H9 (cell line): ENCODE measurements around the gene ARPC1B. TPM values are rescaled to one million over a fixed set of nuclear protein-coding genes. Genes with fewer than 3 reads are reported as not detected.

Source experiments
- DNase-seq: peaks from one replicate; pipeline ENCODE4 v3.0.0-alpha.2; 2017
- H2AFZ ChIP-seq: one replicate; pipeline ENCODE4 v1.6.1; 2013; ENCODE audit warnings: mild to moderate bottlenecking, low read length, control low read depth, moderate library complexity
- H2AK5ac ChIP-seq: 2 replicates; pipeline ENCODE4 v1.6.1; 2013; ENCODE audit warnings: low read length, control low read depth, mixed read lengths; ENCODE audit not compliant: insufficient read length
- H2BK120ac ChIP-seq: one replicate; pipeline ENCODE4 v1.6.1; 2013; ENCODE audit warnings: low read depth, mild to moderate bottlenecking, low read length, control low read depth, inconsistent platforms; ENCODE audit not compliant: poor library complexity, severe bottlenecking
- H2BK12ac ChIP-seq: 2 replicates; pipeline ENCODE4 v1.6.1; 2013; ENCODE audit warnings: low read length, control low read depth, mixed read lengths, low read depth; ENCODE audit not compliant: insufficient read length
- H2BK15ac ChIP-seq: 2 replicates; pipeline ENCODE4 v1.6.1; 2013; ENCODE audit warnings: low read depth, low read length, control low read depth
- H2BK20ac ChIP-seq: one replicate; pipeline ENCODE4 v1.6.1; 2013; ENCODE audit warnings: low read depth, mild to moderate bottlenecking, low read length, control low read depth, inconsistent platforms; ENCODE audit not compliant: poor library complexity, severe bottlenecking
- H2BK5ac ChIP-seq: 2 replicates; pipeline ENCODE4 v1.6.1; 2013; ENCODE audit warnings: low read length, control low read depth, mixed read lengths; ENCODE audit not compliant: insufficient read length
- H3K14ac ChIP-seq: 2 replicates; pipeline ENCODE4 v1.6.1; 2013; ENCODE audit warnings: low read length, control low read depth; ENCODE audit not compliant: insufficient read depth
- H3K18ac ChIP-seq: 2 replicates; pipeline ENCODE4 v1.6.1; 2013; ENCODE audit warnings: low read depth, mild to moderate bottlenecking, mixed read lengths, low read length, control low read depth; ENCODE audit not compliant: insufficient read length
- H3K23ac ChIP-seq: 2 replicates; pipeline ENCODE4 v1.6.1; 2013; ENCODE audit warnings: low read length, control low read depth, mixed read lengths, low read depth; ENCODE audit not compliant: insufficient read length
- H3K23me2 ChIP-seq: 2 replicates; pipeline ENCODE4 v1.6.1; 2013; ENCODE audit warnings: low read depth, mild to moderate bottlenecking, mixed read lengths, low read length, control low read depth; ENCODE audit not compliant: insufficient read length, poor library complexity, severe bottlenecking
- H3K27ac ChIP-seq: 2 replicates; pipeline ENCODE4 v1.5.1; 2013; ENCODE audit warnings: low read length, control low read depth, mixed read lengths, low read depth; ENCODE audit not compliant: insufficient read length
- H3K27me3 ChIP-seq: 2 replicates; pipeline ENCODE4 v1.6.1; 2013; ENCODE audit warnings: low read length, control low read depth, inconsistent platforms; ENCODE audit not compliant: insufficient read depth
- H3K4ac ChIP-seq: 2 replicates; pipeline ENCODE4 v1.6.1; 2013; ENCODE audit warnings: low read depth, mild to moderate bottlenecking, control low read depth, inconsistent platforms, low read length, moderate library complexity
- H3K4me1 ChIP-seq: 2 replicates; pipeline ENCODE4 v1.6.1; 2013; ENCODE audit warnings: low read length, control low read depth, inconsistent platforms; ENCODE audit not compliant: insufficient read depth
- H3K4me2 ChIP-seq: 2 replicates; pipeline ENCODE4 v1.6.1; 2013; ENCODE audit warnings: low read length, control low read depth, mixed read lengths; ENCODE audit not compliant: insufficient read length, insufficient read depth
- H3K56ac ChIP-seq: 2 replicates; pipeline ENCODE4 v1.6.1; 2013; ENCODE audit warnings: low read depth, mild to moderate bottlenecking, mixed read lengths, low read length, control low read depth; ENCODE audit not compliant: insufficient read length
- H3K79me1 ChIP-seq: 2 replicates; pipeline ENCODE4 v1.6.1; 2013; ENCODE audit warnings: low read depth, mild to moderate bottlenecking, moderate library complexity, low read length, control low read depth, inconsistent platforms; ENCODE audit not compliant: insufficient read depth, poor library complexity, severe bottlenecking
- H3K79me2 ChIP-seq: 2 replicates; pipeline ENCODE4 v1.6.1; 2013; ENCODE audit warnings: low read length, control low read depth, inconsistent platforms; ENCODE audit not compliant: insufficient read depth
- H3K9ac ChIP-seq: 2 replicates; pipeline ENCODE4 v1.6.1; 2013; ENCODE audit warnings: low read length, control low read depth, mixed read lengths; ENCODE audit not compliant: insufficient read length; ENCODE audit errors: extremely low read depth
- H3K9me3 ChIP-seq: one replicate; pipeline ENCODE4 v1.6.1; 2013; ENCODE audit warnings: low read depth, low read length, inconsistent platforms; ENCODE audit not compliant: control insufficient read depth
- H3T11ph ChIP-seq: one replicate; pipeline ENCODE4 v1.6.1; 2013; ENCODE audit warnings: mild to moderate bottlenecking, low read length, control low read depth, inconsistent platforms
- H4K20me1 ChIP-seq: one replicate; pipeline ENCODE4 v1.6.1; 2013; ENCODE audit not compliant: control insufficient read depth, insufficient read length, insufficient read depth
- H4K5ac ChIP-seq: 2 replicates; pipeline ENCODE4 v1.6.1; 2013; ENCODE audit warnings: low read depth, mild to moderate bottlenecking, mixed read lengths, low read length, control low read depth; ENCODE audit not compliant: insufficient read length
- H4K8ac ChIP-seq: replicated peaks from 2 replicates; pipeline ENCODE4 v1.6.1; 2013; ENCODE audit warnings: low read length, control low read depth, mixed read lengths, low read depth; ENCODE audit not compliant: insufficient read length
- H4K91ac ChIP-seq: 2 replicates; pipeline ENCODE4 v1.6.1; 2013; ENCODE audit warnings: low read depth, mild to moderate bottlenecking, moderate library complexity, mixed read lengths, low read length, control low read depth; ENCODE audit not compliant: insufficient read length
- H3K27ac Mint-ChIP-seq, 3 experiments: 2 replicates in 2 of 3; 3 replicates in 1 of 3; pipeline ENCODE4 v1.8.0; 2020 to 2021; ENCODE audit warnings: mixed read lengths in 3 of 3, mild to moderate bottlenecking in 1 of 3, moderate library complexity in 1 of 3
- H3K27me3 Mint-ChIP-seq: 2 replicates; pipeline ENCODE4 v1.8.0; 2021; ENCODE audit warnings: low read depth, mild to moderate bottlenecking, moderate library complexity, mixed read lengths
- H3K36me3 Mint-ChIP-seq, 3 experiments: 2 replicates in 2 of 3; 3 replicates in 1 of 3; pipeline ENCODE4 v1.8.0; 2020 to 2021; ENCODE audit warnings: low read depth in 3 of 3, mixed read lengths in 3 of 3; ENCODE audit not compliant: insufficient read depth in 1 of 3
- H3K4me1 Mint-ChIP-seq, 2 experiments: 2 replicates each; pipeline ENCODE4 v1.8.0; 2020; ENCODE audit warnings: mixed read lengths in 2 of 2
- H3K4me3 Mint-ChIP-seq, 2 experiments: 2 replicates in 1 of 2; 3 replicates in 1 of 2; pipeline ENCODE4 v1.8.0; 2020 to 2021; ENCODE audit warnings: mild to moderate bottlenecking in 2 of 2, mixed read lengths in 2 of 2, moderate library complexity in 1 of 2
- H3K9me3 Mint-ChIP-seq, 2 experiments: 2 replicates in 1 of 2; 3 replicates in 1 of 2; pipeline ENCODE4 v1.8.0; 2020; ENCODE audit warnings: mild to moderate bottlenecking in 2 of 2, mixed read lengths in 2 of 2, moderate library complexity in 1 of 2
- WGBS: extraction: QIAGEN DNeasy Blood & Tissue Kit; methylation state at CpG from one replicate; pipeline ENCODE4 v1.1.7; 2013; ENCODE audit warnings: missing lambda C conversion rate, low lambda C conversion rate, mixed read lengths; ENCODE audit not compliant: insufficient read length; ENCODE audit errors: extremely low coverage; 5-methylcytosine and 5-hydroxymethylcytosine counted together
- total RNA-seq: library from RNA; stranded (reverse); gene quantifications from 2 replicates; pipeline ENCODE4 v1.2.1, GENCODE V29; 2021
- TF ChIP-seq, protein P1 (sequence below): fragments of 200-600 bp; sonication (generic); conservative IDR thresholded peaks from 3 replicates; pipeline ENCODE4 v1.8.0; 2021; ENCODE audit warnings: antibody characterized with exemption, mild to moderate bottlenecking

Gene ARPC1B
- total RNA-seq, 1 experiment from 2014 or later, result 56.3 TPM

DNA sequence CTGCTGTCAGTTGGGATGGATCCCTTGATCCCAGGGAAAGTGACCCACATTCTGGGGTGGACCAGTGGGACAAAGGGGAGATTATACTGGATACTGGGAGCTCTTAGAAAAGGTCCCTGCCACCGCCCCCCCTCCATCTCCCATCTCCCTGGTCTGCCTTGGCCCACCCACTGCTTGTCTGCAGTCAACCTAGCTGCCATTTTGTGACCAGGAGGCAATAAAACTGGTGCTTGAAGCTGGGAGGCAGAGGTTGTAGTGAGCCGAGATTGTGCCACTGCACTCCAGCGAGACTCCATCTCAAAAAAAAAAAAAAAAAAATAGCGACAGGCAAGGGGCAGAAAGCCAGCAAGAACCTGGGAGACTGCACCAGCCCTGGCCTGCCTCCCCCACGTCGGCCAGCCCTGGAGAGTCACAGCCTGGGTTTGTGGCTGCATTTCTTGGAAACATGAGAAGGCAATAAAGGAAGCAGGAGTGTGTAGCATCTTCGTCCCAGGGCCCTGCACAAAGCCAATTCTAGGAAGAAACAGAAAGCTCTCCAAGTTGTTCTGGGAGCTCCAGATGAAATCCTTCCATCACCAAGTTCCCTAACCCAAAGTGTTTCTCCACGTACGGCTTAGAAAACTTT is 4.7 kb upstream of the ARPC1B start:
- H3K4me3 Mint-ChIP-seq, result no peak overlapping the region
- Histone ChIP-seq H3K9ac (no peak overlapping the region), H3K27ac (no peak overlapping the region), H2AFZ (no peak overlapping the region), H2BK120ac (no peak overlapping the region), H4K91ac (no peak overlapping the region), H3K56ac (no peak overlapping the region), H3K14ac (no peak overlapping the region), H3K9me3 (no peaks in the 10 kb centered on the region), H3T11ph (no peak overlapping the region), H4K5ac (no peak overlapping the region), H2AK5ac (no peak overlapping the region), H3K4me1 (peaks cover 3% of the 10 kb centered on the region; the same call in 1 of the 2 replicates), H3K23me2 (peaks cover 3% of the 10 kb centered on the region), H4K20me1 (no peaks in the 10 kb centered on the region), H4K8ac (no peak overlapping the region), H3K4me2 (no peak overlapping the region), H3K18ac (no peak overlapping the region), H2BK15ac (no peak overlapping the region), H2BK20ac (no peak overlapping the region), H2BK5ac (no peak overlapping the region), H2BK12ac (no peak overlapping the region), H3K79me1 (no peaks in the 10 kb centered on the region), H3K79me2 (no peaks in the 10 kb centered on the region), H3K27me3 (no peaks in the 10 kb centered on the region), H3K4ac (no peak overlapping the region), H3K23ac (no peak overlapping the region)
- TF ChIP-seq, protein P1, sequence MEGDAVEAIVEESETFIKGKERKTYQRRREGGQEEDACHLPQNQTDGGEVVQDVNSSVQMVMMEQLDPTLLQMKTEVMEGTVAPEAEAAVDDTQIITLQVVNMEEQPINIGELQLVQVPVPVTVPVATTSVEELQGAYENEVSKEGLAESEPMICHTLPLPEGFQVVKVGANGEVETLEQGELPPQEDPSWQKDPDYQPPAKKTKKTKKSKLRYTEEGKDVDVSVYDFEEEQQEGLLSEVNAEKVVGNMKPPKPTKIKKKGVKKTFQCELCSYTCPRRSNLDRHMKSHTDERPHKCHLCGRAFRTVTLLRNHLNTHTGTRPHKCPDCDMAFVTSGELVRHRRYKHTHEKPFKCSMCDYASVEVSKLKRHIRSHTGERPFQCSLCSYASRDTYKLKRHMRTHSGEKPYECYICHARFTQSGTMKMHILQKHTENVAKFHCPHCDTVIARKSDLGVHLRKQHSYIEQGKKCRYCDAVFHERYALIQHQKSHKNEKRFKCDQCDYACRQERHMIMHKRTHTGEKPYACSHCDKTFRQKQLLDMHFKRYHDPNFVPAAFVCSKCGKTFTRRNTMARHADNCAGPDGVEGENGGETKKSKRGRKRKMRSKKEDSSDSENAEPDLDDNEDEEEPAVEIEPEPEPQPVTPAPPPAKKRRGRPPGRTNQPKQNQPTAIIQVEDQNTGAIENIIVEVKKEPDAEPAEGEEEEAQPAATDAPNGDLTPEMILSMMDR, result no peak
- WGBS, result no CpG with 5 or more reads among the region's 9 CpGs
- H3K9me3 Mint-ChIP-seq, result no peaks in the 10 kb centered on the region
- H3K27me3 Mint-ChIP-seq, result peaks cover 13% of the 10 kb centered on the region
- DNase-seq, result no peak
- H3K27ac Mint-ChIP-seq, result no peak overlapping the region
- peaks cover 10 to 25% (median 16%) of the 10 kb centered on the region in 3 experiments; a peak in 6 of 7 replicates for H3K36me3 Mint-ChIP-seq
- peaks cover 10 to 16% of the 10 kb centered on the region in 2 experiments for H3K4me1 Mint-ChIP-seq
